GM23248 (cell line): Measurements from ENCODE around the gene CDH4.

Source experiments
- EZH2 ChIP-seq: fragments of 200-600 bp; sonication (generic); IDR thresholded peaks from 2 replicates; pipeline ENCODE4 v1.6.1; 2018; ENCODE audit warnings: antibody characterized with exemption, mild to moderate bottlenecking; ENCODE audit not compliant: insufficient read depth, poor library complexity, severe bottlenecking
- EZH2phosphoT487 ChIP-seq: fragments of 200-600 bp; sonication (generic); IDR thresholded peaks from 2 replicates; pipeline ENCODE4 v1.6.1; 2018; ENCODE audit warnings: antibody characterized with exemption, moderate library complexity, mild to moderate bottlenecking, low read depth; ENCODE audit not compliant: insufficient read depth

- TF ChIP-seq EZH2phosphoT487, result no peak
- TF ChIP-seq EZH2, result no peak
These were observed 265.4 kb downstream of the CDH4 start for GRCh38 chr20:61517419-61517818.
